GM12873 (cell line): ENCODE data around the gene CCSER1.

ENCODE experiments used
- TF ChIP-seq, protein P1 (sequence below): IDR thresholded peaks from 2 replicates; pipeline ENCODE4 v1.5.1; 2012; ENCODE audit warnings: low read depth, mild to moderate bottlenecking, moderate library complexity, low read length, control low read depth; ENCODE audit not compliant: insufficient read depth; ENCODE audit errors: missing control alignments

The CCSER1 gene

GRCh38 chr4:91600301-91600700 is 1473.1 kb downstream of the CCSER1 start:
- TF ChIP-seq, protein P1, sequence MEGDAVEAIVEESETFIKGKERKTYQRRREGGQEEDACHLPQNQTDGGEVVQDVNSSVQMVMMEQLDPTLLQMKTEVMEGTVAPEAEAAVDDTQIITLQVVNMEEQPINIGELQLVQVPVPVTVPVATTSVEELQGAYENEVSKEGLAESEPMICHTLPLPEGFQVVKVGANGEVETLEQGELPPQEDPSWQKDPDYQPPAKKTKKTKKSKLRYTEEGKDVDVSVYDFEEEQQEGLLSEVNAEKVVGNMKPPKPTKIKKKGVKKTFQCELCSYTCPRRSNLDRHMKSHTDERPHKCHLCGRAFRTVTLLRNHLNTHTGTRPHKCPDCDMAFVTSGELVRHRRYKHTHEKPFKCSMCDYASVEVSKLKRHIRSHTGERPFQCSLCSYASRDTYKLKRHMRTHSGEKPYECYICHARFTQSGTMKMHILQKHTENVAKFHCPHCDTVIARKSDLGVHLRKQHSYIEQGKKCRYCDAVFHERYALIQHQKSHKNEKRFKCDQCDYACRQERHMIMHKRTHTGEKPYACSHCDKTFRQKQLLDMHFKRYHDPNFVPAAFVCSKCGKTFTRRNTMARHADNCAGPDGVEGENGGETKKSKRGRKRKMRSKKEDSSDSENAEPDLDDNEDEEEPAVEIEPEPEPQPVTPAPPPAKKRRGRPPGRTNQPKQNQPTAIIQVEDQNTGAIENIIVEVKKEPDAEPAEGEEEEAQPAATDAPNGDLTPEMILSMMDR: no peak

DNA sequence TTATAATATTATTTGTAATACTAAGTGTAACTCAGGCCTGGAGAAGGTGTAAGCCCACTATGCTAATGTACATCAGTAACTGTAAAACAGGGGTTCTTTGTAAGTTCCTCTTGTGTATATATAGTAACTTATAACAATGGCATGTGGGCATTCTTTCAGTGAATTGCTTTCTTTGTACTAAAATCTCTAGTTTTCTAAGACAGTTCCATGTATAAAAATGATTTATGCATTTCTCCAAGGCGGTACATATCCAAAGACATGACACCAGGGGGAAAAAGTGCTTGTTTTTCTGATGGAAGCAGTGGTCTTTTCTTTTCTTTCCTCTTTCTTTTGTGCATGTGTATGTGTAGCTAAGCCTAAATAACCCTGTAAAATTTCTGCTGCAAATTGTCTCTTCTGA is 1474.2 kb downstream of the CCSER1 start:
- TF ChIP-seq, protein P1: no peak

DNA sequence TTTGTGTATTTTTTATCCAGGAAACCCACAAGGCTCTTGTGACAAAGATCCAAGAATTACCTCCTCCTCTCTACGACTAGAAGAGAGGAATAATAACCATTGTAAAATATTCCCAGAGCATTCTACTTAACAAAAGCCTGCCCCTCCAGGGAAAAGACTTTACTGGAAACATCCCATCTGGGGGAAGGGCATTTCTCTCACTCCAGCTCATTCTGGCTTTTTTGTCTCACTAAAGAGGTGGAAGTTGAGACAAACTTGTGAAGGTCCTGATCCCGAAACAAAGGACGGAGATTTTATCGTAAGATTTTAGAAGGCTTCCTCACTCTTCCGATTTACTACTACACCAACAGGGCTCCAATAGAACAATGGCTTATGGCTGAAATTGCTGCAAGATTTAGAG is 1484.6 kb downstream of the CCSER1 start:
- TF ChIP-seq, protein P1: no peak

DNA sequence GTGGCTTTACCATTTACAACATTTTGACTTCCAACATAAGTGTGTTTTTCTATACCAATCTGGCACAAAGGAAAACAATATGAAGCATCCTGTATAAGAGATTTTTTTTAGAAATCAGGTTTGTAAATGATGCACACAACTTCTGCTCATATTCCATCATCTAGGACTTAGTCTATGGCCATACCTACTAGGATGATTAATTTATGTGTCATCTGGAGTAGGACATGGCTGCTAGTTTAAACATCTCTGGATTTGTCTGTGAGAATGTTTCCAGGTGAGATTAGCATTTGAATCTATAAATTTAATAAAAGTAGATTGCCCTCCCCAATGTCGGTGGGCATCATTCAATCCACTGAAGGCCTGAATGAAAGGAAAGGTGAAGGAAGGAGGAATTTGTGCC is 1493.8 kb downstream of the CCSER1 start:
- TF ChIP-seq, protein P1: no peak

DNA sequence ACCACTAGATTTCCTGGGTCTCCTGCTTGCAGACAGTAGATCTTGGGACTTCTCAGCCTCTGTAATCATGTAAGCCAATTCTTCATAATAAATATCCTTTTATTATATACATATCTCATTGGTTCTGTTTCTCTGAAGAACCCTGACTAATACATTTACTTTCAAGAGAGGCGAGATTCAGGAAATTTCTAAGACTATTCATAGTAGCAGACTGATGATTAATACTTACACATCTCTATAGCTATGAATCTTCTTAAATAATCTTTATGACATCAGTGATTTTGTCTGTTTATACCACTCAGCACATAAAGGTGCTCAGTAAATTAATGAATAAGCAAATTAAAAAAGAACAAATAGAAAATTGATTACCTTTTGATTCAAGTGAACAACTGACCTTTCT is 1494.3 kb downstream of the CCSER1 start:
- TF ChIP-seq, protein P1: no peak

- TF ChIP-seq, protein P1: no peak
Observed at GRCh38 chr4:91622925-91623602, 1495.9 kb downstream of the CCSER1 start.

- TF ChIP-seq, protein P1: no peak
Observed at GRCh38 chr4:91630054-91630453, 1502.9 kb downstream of the CCSER1 start.
